ENCODE measurements around the gene FBXO28.

DNA sequence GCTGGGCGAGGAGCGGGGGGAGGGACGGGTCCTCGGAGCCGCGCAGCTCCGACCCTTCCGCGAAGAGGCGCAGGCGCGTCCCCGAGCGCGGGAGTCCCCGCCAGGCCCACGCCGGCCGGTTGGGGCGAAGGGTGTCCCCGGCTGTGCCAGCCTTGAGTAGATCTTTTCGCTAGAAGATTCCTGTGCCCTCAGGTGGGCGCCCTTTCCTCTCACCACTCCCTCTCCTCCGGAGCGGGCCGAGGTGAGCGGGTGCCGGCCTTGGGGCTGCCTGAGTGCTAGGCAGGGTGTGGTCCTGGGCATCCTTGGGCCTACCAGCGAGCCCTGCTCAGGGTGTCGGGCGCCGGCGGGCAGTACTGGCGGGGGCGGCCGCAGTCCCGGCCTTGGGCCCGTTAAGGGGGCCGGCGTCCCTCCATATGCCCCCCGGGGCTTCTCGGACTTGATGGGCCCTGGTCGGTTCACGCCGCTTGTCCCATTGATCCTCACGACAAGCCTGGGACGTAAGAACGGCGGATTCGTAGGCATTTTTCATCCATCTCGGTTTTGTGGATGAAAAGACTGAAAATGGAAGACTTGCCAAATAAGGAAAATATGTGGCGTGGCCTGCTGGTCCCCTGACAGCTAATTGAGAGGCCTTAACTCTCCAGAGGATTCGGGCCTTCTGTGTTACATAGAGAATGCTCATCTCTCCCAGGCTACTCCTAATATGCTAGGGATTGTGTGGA, 69.8 kb downstream of the FBXO28 start:
- TF ChIP-seq, protein P1, sequence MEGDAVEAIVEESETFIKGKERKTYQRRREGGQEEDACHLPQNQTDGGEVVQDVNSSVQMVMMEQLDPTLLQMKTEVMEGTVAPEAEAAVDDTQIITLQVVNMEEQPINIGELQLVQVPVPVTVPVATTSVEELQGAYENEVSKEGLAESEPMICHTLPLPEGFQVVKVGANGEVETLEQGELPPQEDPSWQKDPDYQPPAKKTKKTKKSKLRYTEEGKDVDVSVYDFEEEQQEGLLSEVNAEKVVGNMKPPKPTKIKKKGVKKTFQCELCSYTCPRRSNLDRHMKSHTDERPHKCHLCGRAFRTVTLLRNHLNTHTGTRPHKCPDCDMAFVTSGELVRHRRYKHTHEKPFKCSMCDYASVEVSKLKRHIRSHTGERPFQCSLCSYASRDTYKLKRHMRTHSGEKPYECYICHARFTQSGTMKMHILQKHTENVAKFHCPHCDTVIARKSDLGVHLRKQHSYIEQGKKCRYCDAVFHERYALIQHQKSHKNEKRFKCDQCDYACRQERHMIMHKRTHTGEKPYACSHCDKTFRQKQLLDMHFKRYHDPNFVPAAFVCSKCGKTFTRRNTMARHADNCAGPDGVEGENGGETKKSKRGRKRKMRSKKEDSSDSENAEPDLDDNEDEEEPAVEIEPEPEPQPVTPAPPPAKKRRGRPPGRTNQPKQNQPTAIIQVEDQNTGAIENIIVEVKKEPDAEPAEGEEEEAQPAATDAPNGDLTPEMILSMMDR (IDR thresholded peaks at IDR 0.05), result no peak
- no peak for TF ChIP-seq POLR2A (IDR thresholded peaks at IDR 0.05)
- no peak for TF ChIP-seq POLR2AphosphoS5 (IDR thresholded peaks at IDR 0.05)
- no peak for TF ChIP-seq EP300 (IDR thresholded peaks at IDR 0.05)
